Esophagus muscularis mucosa (tissue), 4 donors: Measurements from ENCODE around the gene PKHD1. TPM values are rescaled to one million over a fixed set of nuclear protein-coding genes. Genes with fewer than 3 reads are reported as not detected.
A peak's percentile ranks its signal among the peaks of the same experiment; 100 is the strongest.

Experiments
- DNase-seq: peaks from one replicate; pipeline ENCODE4 v3.0.0-alpha.2; 2017; ENCODE audit errors: extremely low spot score
- H3K27ac ChIP-seq, 4 donors: fragments of 200-600 bp; sonication (generic); replicated peaks in 1 of 4; 1 replicate in 3 of 4; 2 replicates in 1 of 4; pipeline ENCODE4 v1.5.1; 2016 to 2019; ENCODE audit warnings: mild to moderate bottlenecking in 1 of 4
- H3K27me3 ChIP-seq, 4 donors: fragments of 200-600 bp; sonication (generic); one replicate each; pipeline versions ENCODE4 v1.5.1 to v1.6.0; 2016 to 2019
- H3K36me3 ChIP-seq, 4 donors: fragments of 200-600 bp; sonication (generic); one replicate each; pipeline ENCODE4 v1.5.1; 2016 to 2019
- H3K4me1 ChIP-seq, 4 donors: fragments of 200-600 bp; sonication (generic); one replicate each; pipeline ENCODE4 v1.5.1; 2016 to 2019
- H3K4me3 ChIP-seq, 4 donors: fragments of 200-600 bp; sonication (generic); 1 replicate in 2 of 4; 2 replicates in 2 of 4; pipeline ENCODE4 v1.5.1; 2016 to 2019; ENCODE audit warnings: mild to moderate bottlenecking in 4 of 4, moderate library complexity in 1 of 4
- H3K9me3 ChIP-seq, 4 donors: fragments of 200-600 bp; sonication (generic); 1 replicate in 3 of 4; 2 replicates in 1 of 4; pipeline ENCODE4 v1.5.1; 2016 to 2019
- EP300 ChIP-seq: sonication (generic); formaldehyde crosslinking; IDR thresholded peaks from one replicate; pipeline ENCODE4 v1.6.1; 2017; ENCODE audit warnings: antibody characterized with exemption
- POLR2A ChIP-seq: fragments of 450-650 bp; IDR thresholded peaks from one replicate; pipeline ENCODE4 v1.6.1; 2017; ENCODE audit warnings: antibody characterized with exemption, moderate library complexity, mild to moderate bottlenecking, low read depth
- POLR2AphosphoS5 ChIP-seq, 2 donors: sonication (generic); formaldehyde crosslinking; IDR thresholded peaks; one replicate each; pipeline ENCODE4 v1.6.1; 2017; ENCODE audit warnings: antibody characterized with exemption in 2 of 2
- whole genome bisulfite sequencing: methylation state at CpG from one replicate; pipeline ENCODE4 v1.1.5; 2018; 5-methylcytosine and 5-hydroxymethylcytosine counted together
- intact Hi-C: fragments of 100-400 bp; cut with DNase I; formaldehyde crosslinking; loops from one replicate; pipeline ENCODE4 v1.15.1; 2023
- total RNA-seq, 4 donors: library from RNA; depleted of rRNA; stranded (reverse); fragments of >200 nt; gene quantifications; one replicate each; pipeline versions ENCODE4 v1.1.0 to v1.2.1, GENCODE V29; 2016
- TF ChIP-seq, protein P1 (sequence below), 3 experiments: fragments of 200-600 bp in 2 of 3; fragments of 450-650 bp in 1 of 3; sonication (generic) in 2 of 3; IDR thresholded peaks; one replicate each; pipeline ENCODE4 v1.5.1; 2017 to 2019; ENCODE audit warnings: antibody characterized with exemption in 3 of 3, mild to moderate bottlenecking in 2 of 3, moderate library complexity in 1 of 3

The PKHD1 gene
- total RNA-seq, 4 donors from 2014 or later: under 0.01 TPM; not detected in 3

DNA sequence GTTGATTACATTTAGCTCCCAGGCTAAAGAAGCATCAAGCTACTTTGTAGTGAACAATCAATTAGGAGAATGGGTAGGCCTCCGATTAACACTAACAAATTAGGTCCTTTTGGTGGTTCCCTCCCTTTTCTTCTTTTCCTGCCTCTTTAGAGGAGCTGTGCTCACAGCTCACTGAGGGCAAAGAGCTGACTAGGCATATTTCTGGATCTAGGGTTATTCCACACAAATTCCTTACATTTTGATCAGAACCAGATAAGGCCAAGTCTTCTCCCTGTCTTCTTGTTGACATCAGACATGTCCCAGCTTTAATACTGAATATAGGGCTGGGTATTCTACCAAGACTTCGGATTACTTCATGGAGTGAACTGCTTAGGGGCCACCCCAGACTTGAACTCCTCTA is 119.1 kb downstream of the PKHD1 start:
- no peaks in the 10 kb centered on the region for H3K36me3 ChIP-seq
- 92% methylated on average over 2 of the region's 2 CpGs for WGBS
- H3K27me3 ChIP-seq: no peaks in the 10 kb centered on the region
- no peak overlapping the region for H3K27ac ChIP-seq
- peaks cover 0 to 4% (median 0%) of the 10 kb centered on the region in 4 donors for H3K9me3 ChIP-seq
- no peaks in the 10 kb centered on the region for H3K4me1 ChIP-seq
- no peak overlapping the region for H3K4me3 ChIP-seq
- no peak for DNase-seq
- intact Hi-C loops: no loop called here
- TF ChIP-seq, protein P1, sequence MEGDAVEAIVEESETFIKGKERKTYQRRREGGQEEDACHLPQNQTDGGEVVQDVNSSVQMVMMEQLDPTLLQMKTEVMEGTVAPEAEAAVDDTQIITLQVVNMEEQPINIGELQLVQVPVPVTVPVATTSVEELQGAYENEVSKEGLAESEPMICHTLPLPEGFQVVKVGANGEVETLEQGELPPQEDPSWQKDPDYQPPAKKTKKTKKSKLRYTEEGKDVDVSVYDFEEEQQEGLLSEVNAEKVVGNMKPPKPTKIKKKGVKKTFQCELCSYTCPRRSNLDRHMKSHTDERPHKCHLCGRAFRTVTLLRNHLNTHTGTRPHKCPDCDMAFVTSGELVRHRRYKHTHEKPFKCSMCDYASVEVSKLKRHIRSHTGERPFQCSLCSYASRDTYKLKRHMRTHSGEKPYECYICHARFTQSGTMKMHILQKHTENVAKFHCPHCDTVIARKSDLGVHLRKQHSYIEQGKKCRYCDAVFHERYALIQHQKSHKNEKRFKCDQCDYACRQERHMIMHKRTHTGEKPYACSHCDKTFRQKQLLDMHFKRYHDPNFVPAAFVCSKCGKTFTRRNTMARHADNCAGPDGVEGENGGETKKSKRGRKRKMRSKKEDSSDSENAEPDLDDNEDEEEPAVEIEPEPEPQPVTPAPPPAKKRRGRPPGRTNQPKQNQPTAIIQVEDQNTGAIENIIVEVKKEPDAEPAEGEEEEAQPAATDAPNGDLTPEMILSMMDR (IDR thresholded peaks at IDR 0.05): no peak
- TF ChIP-seq POLR2A (no peak), EP300 (no peak), POLR2AphosphoS5 (IDR thresholded peaks at IDR 0.05) (no peak)

DNA sequence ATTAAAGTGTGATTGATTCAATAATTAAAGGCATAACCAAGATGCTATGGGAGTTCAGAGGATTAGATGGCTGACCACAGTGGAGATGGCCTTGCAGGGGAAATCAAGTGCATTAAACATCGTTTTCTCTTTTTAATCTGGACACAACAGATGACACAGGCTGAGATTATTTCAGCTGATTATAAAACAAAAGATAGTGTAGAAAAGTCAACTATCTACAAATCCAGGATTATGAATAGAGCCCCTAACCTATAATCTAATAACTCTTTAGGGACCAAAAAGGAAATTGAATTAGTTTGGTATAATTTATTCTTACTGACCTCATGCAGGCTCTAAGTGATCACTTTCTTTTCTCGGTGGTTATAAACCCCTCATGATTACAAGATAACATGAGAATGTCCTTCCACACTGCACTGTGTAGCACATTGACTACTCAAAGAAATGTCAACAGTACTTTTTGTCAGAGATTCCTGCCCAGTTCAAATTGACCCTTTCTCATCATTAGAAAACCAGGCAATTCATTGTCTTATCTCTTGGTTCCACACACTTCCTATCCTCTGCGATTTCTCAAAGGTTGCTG is 122.1 kb downstream of the PKHD1 start:
- intact Hi-C loops: no loop called here

DNA sequence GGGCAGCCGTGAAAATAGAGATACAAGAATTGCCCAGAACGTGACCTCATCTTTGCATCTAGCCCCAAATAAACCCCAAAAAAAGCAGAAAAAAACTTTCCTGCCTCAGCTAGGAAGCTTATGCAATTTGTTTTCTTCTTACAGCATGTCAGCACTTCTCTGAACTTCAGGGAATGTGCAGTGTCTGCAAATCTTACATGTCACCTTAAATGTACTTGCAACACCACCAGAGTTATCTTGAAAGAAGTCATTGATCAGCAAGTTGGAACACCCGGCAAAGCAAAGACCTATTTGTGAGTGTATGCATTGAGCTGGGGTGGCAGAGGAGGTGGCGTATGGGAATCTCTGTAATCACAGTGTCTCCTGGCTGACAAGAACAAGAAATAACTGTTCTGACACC is 123.4 kb downstream of the PKHD1 start:
- Histone ChIP-seq H3K9me3 (no peaks in the 10 kb centered on the region), H3K36me3 (no peaks in the 10 kb centered on the region), H3K4me3 (no peak overlapping the region), H3K27me3 (no peaks in the 10 kb centered on the region), H3K27ac (no peak overlapping the region), H3K4me1 (no peaks in the 10 kb centered on the region)
- DNase-seq: peak; percentile 75
- WGBS: 68% methylated on average over 4 of the region's 4 CpGs
- TF ChIP-seq, protein P1 (IDR thresholded peaks at IDR 0.05): no peak
- TF ChIP-seq POLR2AphosphoS5 (IDR thresholded peaks at IDR 0.05) (no peak), EP300 (no peak), POLR2A (no peak)
- intact Hi-C loops: no loop called here

More for the DNA sequence above, 122.1 kb downstream of the PKHD1 start:
- DNase-seq: peak; percentile 21
- no peaks in the 10 kb centered on the region for H3K27me3 ChIP-seq
- H3K4me3 ChIP-seq: no peak overlapping the region
- H3K36me3 ChIP-seq: no peaks in the 10 kb centered on the region
- H3K4me1 ChIP-seq: no peaks in the 10 kb centered on the region
- no peak overlapping the region for H3K27ac ChIP-seq
- TF ChIP-seq POLR2AphosphoS5 (IDR thresholded peaks at IDR 0.05) (no peak), EP300 (no peak), POLR2A (no peak)
- TF ChIP-seq, protein P1 (IDR thresholded peaks at IDR 0.05): no peak
- 70% methylated on average over 3 of the region's 3 CpGs for WGBS
- H3K9me3 ChIP-seq: no peaks in the 10 kb centered on the region

DNA sequence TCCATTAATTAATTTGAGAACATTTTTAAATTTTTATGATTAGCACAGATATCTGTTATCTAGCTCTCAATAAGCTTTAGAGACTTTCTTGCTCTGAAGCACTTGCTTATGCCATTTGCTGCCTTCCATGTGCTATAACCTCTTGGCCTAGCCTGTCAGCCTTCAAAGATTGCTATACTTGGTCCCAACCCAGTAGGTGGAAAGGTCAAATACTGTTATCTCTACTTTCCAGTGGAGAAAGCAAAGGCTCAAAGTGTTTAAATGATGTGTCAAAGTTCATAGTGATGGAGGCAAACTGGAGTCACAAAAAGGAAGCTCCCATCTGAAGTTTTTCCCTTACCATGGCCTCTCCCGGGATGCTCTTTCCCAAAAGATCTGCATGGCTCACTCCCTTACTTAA is 125.1 kb downstream of the PKHD1 start:
- 73% methylated on average over 1 of the region's 1 CpG for WGBS
- Histone ChIP-seq H3K9me3 (no peaks in the 10 kb centered on the region), H3K36me3 (no peaks in the 10 kb centered on the region), H3K27ac (no peak overlapping the region), H3K27me3 (no peaks in the 10 kb centered on the region), H3K4me1 (no peaks in the 10 kb centered on the region), H3K4me3 (no peak overlapping the region)
- intact Hi-C loops: no loop called here
- TF ChIP-seq, protein P1 (IDR thresholded peaks at IDR 0.05): no peak
- TF ChIP-seq EP300 (no peak), POLR2A (no peak), POLR2AphosphoS5 (IDR thresholded peaks at IDR 0.05) (no peak)
- DNase-seq: peak; percentile 29

DNA sequence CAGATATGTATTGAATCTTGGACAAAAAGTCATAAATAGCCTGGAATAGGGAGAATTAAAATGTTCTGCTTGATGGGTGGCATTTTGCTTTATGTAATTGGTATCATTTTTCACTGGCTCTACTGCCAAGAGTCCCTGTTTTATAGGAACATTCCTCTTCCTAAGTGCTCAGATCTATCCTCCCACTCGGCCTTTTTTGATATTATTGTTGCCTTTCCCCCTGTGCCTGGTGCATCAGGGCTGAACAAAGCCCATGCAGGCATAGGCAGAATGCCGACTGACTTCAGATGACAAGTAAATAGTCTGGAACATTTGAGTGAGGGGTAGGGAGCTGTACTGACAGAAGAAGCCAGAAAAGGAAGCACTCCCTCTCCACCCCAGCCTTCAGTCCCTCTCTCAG is 127.0 kb downstream of the PKHD1 start:
- Histone ChIP-seq H3K27me3 (no peaks in the 10 kb centered on the region), H3K36me3 (no peaks in the 10 kb centered on the region), H3K4me1 (no peaks in the 10 kb centered on the region), H3K9me3 (no peaks in the 10 kb centered on the region), H3K27ac (no peak overlapping the region), H3K4me3 (no peak overlapping the region)
- DNase-seq: peak; percentile 45
- TF ChIP-seq POLR2AphosphoS5 (IDR thresholded peaks at IDR 0.05) (no peak), POLR2A (no peak)
- TF ChIP-seq, protein P1 (IDR thresholded peaks at IDR 0.05): no peak
- intact Hi-C loops: no loop called here
- WGBS: 64% methylated on average over 2 of the region's 2 CpGs
